Stomach (tissue), 9 donors: ENCODE results near the gene CDC42SE2. TPM values are rescaled to one million over a fixed set of nuclear protein-coding genes. Genes with fewer than 3 reads are reported as not detected.
"Not testable (repeated sequence)": the region's sequence is repeated elsewhere in the genome, so short reads cannot be mapped to it uniquely, and the experiment has no call there.

Source experiments
- DNase-seq, 2 donors: peaks; one replicate each; pipeline versions ENCODE4 v3.0.0 to v3.0.0-alpha.2; 2013 to 2019
- H3K27ac ChIP-seq, 5 donors: fragments of 200-600 bp in 4 of 5; sonication (generic) in 4 of 5; one replicate each; pipeline ENCODE4 v1.5.1; 2013 to 2019; ENCODE audit warnings: mild to moderate bottlenecking in 1 of 5, moderate library complexity in 1 of 5
- H3K27me3 ChIP-seq, 3 donors: fragments of 200-600 bp; sonication (generic); one replicate each; pipeline ENCODE4 v1.5.1; 2017 to 2019; ENCODE audit warnings: mixed run types in 1 of 3
- H3K36me3 ChIP-seq, 4 donors: fragments of 200-600 bp; sonication (generic); 1 replicate in 3 of 4; 2 replicates in 1 of 4; pipeline ENCODE4 v1.5.1; 2016 to 2019
- H3K4me1 ChIP-seq, 4 donors: fragments of 200-600 bp; sonication (generic); one replicate each; pipeline ENCODE4 v1.5.1; 2016 to 2019
- H3K4me3 ChIP-seq, 4 donors: fragments of 200-600 bp; sonication (generic) in 3 of 4; one replicate each; pipeline ENCODE4 v1.5.1; 2016 to 2019; ENCODE audit warnings: mild to moderate bottlenecking in 1 of 4
- H3K9me3 ChIP-seq, 4 donors: fragments of 200-600 bp; sonication (generic); one replicate each; pipeline ENCODE4 v1.5.1; 2016 to 2019
- EP300 ChIP-seq: sonication (generic); formaldehyde crosslinking; IDR thresholded peaks from one replicate; pipeline ENCODE4 v1.6.1; 2017; ENCODE audit warnings: antibody characterized with exemption
- POLR2A ChIP-seq, 4 donors: fragments of 450-650 bp; IDR thresholded peaks; one replicate each; pipeline ENCODE4 v1.6.1; 2016; ENCODE audit warnings: antibody characterized with exemption in 4 of 4, control low read depth in 2 of 4, mild to moderate bottlenecking in 1 of 4, moderate library complexity in 1 of 4
- POLR2AphosphoS5 ChIP-seq, 3 donors: sonication (generic); formaldehyde crosslinking; IDR thresholded peaks; one replicate each; pipeline ENCODE4 v1.6.1; 2016; ENCODE audit warnings: antibody characterized with exemption in 3 of 3
- WGBS, 5 donors: extraction: QIAGEN DNeasy Blood & Tissue Kit in 3 of 5; methylation state at CpG; one replicate each; pipeline versions ENCODE4 v1.1.5 to v1.1.7; 2013 to 2018; 5-methylcytosine and 5-hydroxymethylcytosine counted together
- intact Hi-C: fragments of 100-400 bp; cut with DNase I; formaldehyde crosslinking; loops from one replicate; pipeline ENCODE4 v1.15.1; 2023; ENCODE audit warnings: low total_unique reads
- polyA plus RNA-seq, 3 donors: library from polyadenylated mRNA; stranded (reverse); fragments of 200-250 nt; gene quantifications; one replicate each; pipeline ENCODE4 v1.2.3, GENCODE V29; 2013
- total RNA-seq, 5 donors: library from RNA; depleted of rRNA; stranded (reverse); fragments of >200 nt; gene quantifications; one replicate each; pipeline versions ENCODE4 v1.1.0 to v1.2.3, GENCODE V29; 2014 to 2016
- TF ChIP-seq, protein P1 (sequence below), 7 experiments: fragments of 450-650 bp in 4 of 7; fragments of 200-600 bp in 3 of 7; sonication (generic) in 3 of 7; IDR thresholded peaks; one replicate each; pipeline ENCODE4 v1.5.1; 2016 to 2019; ENCODE audit warnings: antibody characterized with exemption in 7 of 7, control low read depth in 2 of 7, mild to moderate bottlenecking in 1 of 7
- donor health status: healthy with polysubstance abuse.
- donor health status: Bipolar disorder and iron deficiency.
- donor health status: healthy.

The CDC42SE2 gene
- total and polyA plus RNA-seq, 8 donors, result 11.0 to 87.9 (median 20.6) TPM

DNA sequence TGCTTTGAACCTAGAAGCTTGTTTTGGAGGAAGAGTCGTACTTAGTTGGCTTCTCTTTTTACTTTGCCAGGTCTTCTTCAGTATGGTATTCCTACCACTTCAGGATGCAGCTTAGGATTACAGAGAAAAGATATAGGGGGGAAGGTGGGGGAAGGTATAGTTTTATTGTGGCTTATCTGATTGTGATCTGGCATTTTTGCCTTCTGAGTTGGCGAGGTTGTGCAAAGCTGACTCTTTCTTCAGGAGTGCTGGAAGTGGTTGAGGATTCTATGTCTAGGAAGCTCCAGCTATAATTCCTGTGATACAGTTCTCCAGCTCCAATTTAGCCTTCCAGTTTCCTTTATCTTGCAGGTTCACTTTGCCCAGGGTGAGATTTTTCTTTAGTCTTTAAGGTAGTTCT is 7.0 kb downstream of the CDC42SE2 start:
- Histone ChIP-seq H3K27me3 (no peaks in the 10 kb centered on the region), H3K4me3 (no peak overlapping the region), H3K36me3 (no peaks in the 10 kb centered on the region), H3K27ac (no peak overlapping the region), H3K9me3 (no peaks in the 10 kb centered on the region), H3K4me1 (peaks cover 7 to 59% (median 22%) of the 10 kb centered on the region in 4 donors)
- intact Hi-C loops, result no loop called here
- no peak for DNase-seq
- 50 to 64% (median 59%) methylated on average over 2 of the region's 2 CpGs for WGBS, 5 donors
- TF ChIP-seq POLR2AphosphoS5 (IDR thresholded peaks at IDR 0.05) (no peak), POLR2A (IDR thresholded peaks at IDR 0.05) (no peak), EP300 (no peak)
- TF ChIP-seq, protein P1, sequence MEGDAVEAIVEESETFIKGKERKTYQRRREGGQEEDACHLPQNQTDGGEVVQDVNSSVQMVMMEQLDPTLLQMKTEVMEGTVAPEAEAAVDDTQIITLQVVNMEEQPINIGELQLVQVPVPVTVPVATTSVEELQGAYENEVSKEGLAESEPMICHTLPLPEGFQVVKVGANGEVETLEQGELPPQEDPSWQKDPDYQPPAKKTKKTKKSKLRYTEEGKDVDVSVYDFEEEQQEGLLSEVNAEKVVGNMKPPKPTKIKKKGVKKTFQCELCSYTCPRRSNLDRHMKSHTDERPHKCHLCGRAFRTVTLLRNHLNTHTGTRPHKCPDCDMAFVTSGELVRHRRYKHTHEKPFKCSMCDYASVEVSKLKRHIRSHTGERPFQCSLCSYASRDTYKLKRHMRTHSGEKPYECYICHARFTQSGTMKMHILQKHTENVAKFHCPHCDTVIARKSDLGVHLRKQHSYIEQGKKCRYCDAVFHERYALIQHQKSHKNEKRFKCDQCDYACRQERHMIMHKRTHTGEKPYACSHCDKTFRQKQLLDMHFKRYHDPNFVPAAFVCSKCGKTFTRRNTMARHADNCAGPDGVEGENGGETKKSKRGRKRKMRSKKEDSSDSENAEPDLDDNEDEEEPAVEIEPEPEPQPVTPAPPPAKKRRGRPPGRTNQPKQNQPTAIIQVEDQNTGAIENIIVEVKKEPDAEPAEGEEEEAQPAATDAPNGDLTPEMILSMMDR (IDR thresholded peaks at IDR 0.05), result no peak

DNA sequence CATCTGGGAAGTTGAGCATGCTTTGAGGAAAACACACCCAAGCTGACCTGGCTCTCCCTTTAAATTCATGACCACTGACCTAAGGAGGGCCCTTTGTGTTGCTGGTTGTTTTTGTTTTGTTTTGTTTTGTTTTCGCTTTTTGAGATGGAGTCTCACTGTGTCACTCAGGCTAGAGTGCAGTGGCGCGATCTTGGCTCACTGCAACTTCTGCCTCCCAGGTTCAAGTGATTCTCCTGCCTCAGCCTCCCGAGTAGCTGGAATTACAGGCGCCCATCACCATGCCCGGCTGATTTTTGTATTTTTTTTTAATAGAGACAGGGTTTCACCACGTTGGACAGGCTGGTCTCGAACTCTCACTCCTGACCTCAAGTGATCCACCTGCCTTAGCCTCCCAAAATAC is 8.0 kb downstream of the CDC42SE2 start:
- H3K4me1 ChIP-seq, result peaks cover 7 to 59% (median 19%) of the 10 kb centered on the region in 4 donors
- H3K9me3 ChIP-seq, H3K36me3 ChIP-seq, intact Hi-C loops, DNase-seq, H3K4me3 ChIP-seq, H3K27me3 ChIP-seq: not testable (repeated sequence)
- 79 to 85% (median 79%) methylated on average over 8 of the region's 8 CpGs for WGBS, 5 donors
- H3K27ac ChIP-seq, result peak overlapping the region in 1 of 5 donors; percentile 21

DNA sequence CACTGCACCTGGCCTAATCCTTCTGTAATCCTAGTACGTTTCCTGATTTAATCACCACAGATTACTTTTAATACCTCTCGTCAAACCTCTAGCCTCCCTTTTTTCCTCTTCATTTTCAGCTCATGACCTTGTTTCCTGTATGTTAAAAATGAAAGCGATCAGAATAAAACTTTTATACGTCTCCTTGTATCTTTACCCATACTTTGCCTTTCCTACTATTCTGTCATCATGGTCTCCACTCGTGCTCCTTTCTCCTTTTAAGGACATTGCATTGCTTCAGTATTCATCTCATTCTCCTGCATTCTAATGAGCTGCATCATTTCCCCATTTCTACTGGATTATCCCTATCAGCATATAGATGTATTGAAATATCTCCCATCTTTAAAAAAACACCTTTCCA is 8.5 kb downstream of the CDC42SE2 start:
- 66 to 72% (median 69%) methylated on average over 5 of the region's 5 CpGs for WGBS, 5 donors

DNA sequence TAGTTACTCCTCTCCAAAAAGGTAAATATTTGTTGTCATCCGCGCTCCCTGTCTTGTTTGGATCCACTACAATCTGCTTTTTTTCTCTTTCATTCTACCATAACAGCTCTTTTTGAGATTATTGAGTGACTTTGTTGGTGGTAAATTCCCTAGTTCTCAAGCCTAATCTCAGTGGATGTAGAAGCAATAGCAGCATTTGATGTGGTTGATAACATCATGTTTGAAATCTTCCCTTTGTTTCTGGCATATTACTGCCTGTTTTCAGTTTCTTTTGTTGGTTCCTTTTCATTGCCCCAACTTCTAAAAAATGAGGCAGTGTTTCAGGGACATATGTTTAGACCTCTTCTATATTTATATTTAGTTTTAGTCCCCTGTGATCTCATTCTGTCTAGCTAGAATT is 8.9 kb downstream of the CDC42SE2 start:
- H3K36me3 ChIP-seq, result no peaks in the 10 kb centered on the region
- TF ChIP-seq, protein P1 (IDR thresholded peaks at IDR 0.05), result no peak
- no peak for TF ChIP-seq POLR2A (IDR thresholded peaks at IDR 0.05)
- TF ChIP-seq POLR2AphosphoS5 (IDR thresholded peaks at IDR 0.05), result no peak
- TF ChIP-seq EP300, result no peak
- peak overlapping the region in 2 of 5 donors; percentile 1 to 21 for H3K27ac ChIP-seq
- H3K27me3 ChIP-seq, result no peaks in the 10 kb centered on the region
- H3K4me1 ChIP-seq, result peaks cover 7 to 67% (median 23%) of the 10 kb centered on the region in 4 donors
- 79 to 95% (median 91%) methylated on average over 2 of the region's 2 CpGs for WGBS, 5 donors
- no peak for DNase-seq
- intact Hi-C loops, result no loop called here
- no peaks in the 10 kb centered on the region for H3K9me3 ChIP-seq
- no peak overlapping the region for H3K4me3 ChIP-seq

More for the DNA sequence above, 8.5 kb downstream of the CDC42SE2 start:
- no peak for DNase-seq
- Histone ChIP-seq H3K27me3 (no peaks in the 10 kb centered on the region), H3K4me3 (no peak overlapping the region), H3K36me3 (no peaks in the 10 kb centered on the region), H3K4me1 (peaks cover 7 to 63% (median 21%) of the 10 kb centered on the region in 4 donors), H3K9me3 (no peaks in the 10 kb centered on the region), H3K27ac (peak overlapping the region in 2 of 5 donors; percentile 1 to 21)
- intact Hi-C loops, result no loop called here
- TF ChIP-seq, protein P1 (IDR thresholded peaks at IDR 0.05), result no peak
- TF ChIP-seq POLR2A (IDR thresholded peaks at IDR 0.05) (no peak), EP300 (no peak), POLR2AphosphoS5 (IDR thresholded peaks at IDR 0.05) (no peak)

DNA sequence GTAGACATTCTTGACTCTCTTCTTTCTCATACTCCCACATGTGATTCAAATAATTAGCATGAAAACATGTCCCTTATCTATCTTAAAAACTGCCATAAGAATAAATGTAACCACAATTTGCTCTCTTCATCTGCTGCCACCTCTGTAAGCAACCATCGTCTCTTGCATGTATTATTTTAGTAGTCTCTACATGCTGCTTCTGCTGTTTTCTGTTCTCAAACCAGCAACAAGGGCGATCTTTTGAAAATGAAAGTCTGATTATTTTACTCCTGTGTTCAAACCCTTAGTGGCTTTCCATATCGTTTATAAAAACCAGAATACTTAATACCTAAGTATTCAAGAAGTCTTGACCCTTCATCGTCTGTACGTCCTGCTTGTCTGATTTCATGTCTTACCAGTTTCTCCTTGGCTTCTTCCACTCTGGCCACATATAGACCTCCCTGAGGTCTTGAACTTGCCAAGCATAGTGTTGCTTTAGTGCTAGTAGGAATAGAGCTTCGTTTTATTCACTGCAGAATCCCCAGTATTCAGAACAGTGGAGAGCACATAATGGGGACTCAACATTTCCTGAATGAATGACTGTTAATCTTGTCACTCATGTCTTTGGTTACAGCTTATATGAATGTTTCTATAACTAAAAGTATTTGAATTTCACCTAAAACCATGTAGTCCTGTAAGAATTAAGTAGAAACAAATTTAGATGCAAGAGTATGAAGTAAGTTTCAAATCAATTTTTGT is 10.6 kb downstream of the CDC42SE2 start:
- Histone ChIP-seq H3K4me1 (peaks cover under 1 to 71% (median 25%) of the 10 kb centered on the region in 4 donors), H3K27ac (no peak overlapping the region), H3K27me3 (no peaks in the 10 kb centered on the region), H3K9me3 (no peaks in the 10 kb centered on the region), H3K36me3 (no peaks in the 10 kb centered on the region), H3K4me3 (no peak overlapping the region)
- WGBS, 5 donors, result 63 to 79% (median 70%) methylated on average over 6 of the region's 6 CpGs
- intact Hi-C loops, result no loop called here
- TF ChIP-seq EP300 (no peak), POLR2A (IDR thresholded peaks at IDR 0.05) (no peak), POLR2AphosphoS5 (IDR thresholded peaks at IDR 0.05) (no peak)
- TF ChIP-seq, protein P1 (IDR thresholded peaks at IDR 0.05), result no peak
- DNase-seq, result no peak
